ENCODE data around the gene GLIPR1L1.

DNA sequence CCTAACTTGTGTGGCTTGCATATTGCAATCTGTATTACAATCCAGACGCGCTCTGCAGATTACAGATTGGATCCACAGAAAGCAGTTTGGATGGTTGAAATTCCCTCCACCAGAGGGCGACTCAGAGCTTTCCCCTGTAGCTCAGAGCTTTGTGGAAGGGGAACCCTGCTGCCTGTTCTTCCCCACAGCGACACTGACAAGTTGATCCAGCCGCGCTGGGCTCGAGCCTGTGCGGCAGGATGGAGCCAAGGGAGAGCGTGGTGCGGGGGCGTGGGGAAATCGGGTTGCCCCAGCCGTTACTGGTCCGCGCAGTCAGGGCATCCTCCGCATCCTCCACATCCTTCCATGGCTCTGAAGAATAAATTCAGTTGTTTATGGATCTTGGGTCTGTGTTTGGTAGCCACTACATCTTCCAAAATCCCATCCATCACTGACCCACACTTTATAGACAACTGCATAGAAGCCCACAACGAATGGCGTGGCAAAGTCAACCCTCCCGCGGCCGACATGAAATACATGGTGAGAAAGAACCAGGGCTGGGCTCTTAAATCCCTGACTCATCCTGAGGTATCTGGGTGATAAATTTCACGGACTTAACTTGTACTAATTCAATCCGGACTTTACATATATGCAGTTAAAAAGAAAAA lies at the start of gene GLIPR1L1:
- TF ChIP-seq, protein P1, sequence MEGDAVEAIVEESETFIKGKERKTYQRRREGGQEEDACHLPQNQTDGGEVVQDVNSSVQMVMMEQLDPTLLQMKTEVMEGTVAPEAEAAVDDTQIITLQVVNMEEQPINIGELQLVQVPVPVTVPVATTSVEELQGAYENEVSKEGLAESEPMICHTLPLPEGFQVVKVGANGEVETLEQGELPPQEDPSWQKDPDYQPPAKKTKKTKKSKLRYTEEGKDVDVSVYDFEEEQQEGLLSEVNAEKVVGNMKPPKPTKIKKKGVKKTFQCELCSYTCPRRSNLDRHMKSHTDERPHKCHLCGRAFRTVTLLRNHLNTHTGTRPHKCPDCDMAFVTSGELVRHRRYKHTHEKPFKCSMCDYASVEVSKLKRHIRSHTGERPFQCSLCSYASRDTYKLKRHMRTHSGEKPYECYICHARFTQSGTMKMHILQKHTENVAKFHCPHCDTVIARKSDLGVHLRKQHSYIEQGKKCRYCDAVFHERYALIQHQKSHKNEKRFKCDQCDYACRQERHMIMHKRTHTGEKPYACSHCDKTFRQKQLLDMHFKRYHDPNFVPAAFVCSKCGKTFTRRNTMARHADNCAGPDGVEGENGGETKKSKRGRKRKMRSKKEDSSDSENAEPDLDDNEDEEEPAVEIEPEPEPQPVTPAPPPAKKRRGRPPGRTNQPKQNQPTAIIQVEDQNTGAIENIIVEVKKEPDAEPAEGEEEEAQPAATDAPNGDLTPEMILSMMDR (IDR thresholded peaks at IDR 0.05; ENCODE audit: poor library complexity, severe bottlenecking) = peak; percentile 55
- TF ChIP-seq POLR2AphosphoS5 (IDR thresholded peaks at IDR 0.05) (no peak), EP300 (conservative IDR thresholded peaks at IDR 0.05; ENCODE audit: poor library complexity, severe bottlenecking) (no peak)
